ENCODE measurements around the gene RAD51B.
A peak's percentile ranks its signal among the peaks of the same experiment; 100 is the strongest.

GRCh38 chr14:68527329-68527851, 707.8 kb downstream of the RAD51B start:
- no peak for TF ChIP-seq POLR2A (IDR thresholded peaks at IDR 0.05)
- TF ChIP-seq POLR2AphosphoS5 (IDR thresholded peaks at IDR 0.05; ENCODE audit: insufficient read depth in 1 of 2, low read depth in 1 of 2): peak in 1 of 2 donors; percentile 67
- no peak for TF ChIP-seq CTCF (IDR thresholded peaks at IDR 0.05)

All from vagina (tissue), 2 donors.